MCF 10A (cell line): Measurements from ENCODE around the gene KLF4. TPM values are rescaled to one million over a fixed set of nuclear protein-coding genes. Genes with fewer than 3 reads are reported as not detected.
"Not testable (repeated sequence)": the region's sequence is repeated elsewhere in the genome, so short reads cannot be mapped to it uniquely, and the experiment has no call there.

Experiments
- BruUV-seq: library from RNA; stranded (reverse); fragments of 400-500 nt; replicated peaks from 2 replicates; lab custom pipeline; 2021; lab: Mats Ljungman, UMichigan
- CTCF ChIA-PET: fragments of 300-600 bp; sonication (Branson Sonifier 250); formaldehyde crosslinking; extraction: SDS; loops from one replicate; lab custom pipeline; 2021; ENCODE audit warnings: antibody characterized with exemption, inconsistent platforms; lab: Yijun Ruan, JAX
- POLR2A ChIA-PET: fragments of 300-600, 350-650 bp; sonication (Branson Sonifier 250); formaldehyde crosslinking; extraction: SDS; loops from one replicate; lab custom pipeline; 2020; ENCODE audit warnings: antibody characterized with exemption, inconsistent platforms; lab: Yijun Ruan, JAX
- DNase-seq: peaks from one replicate; pipeline ENCODE4 v3.0.0-alpha.2; 2018; ENCODE audit not compliant: unreplicated experiment
- H3K27ac Mint-ChIP-seq: one replicate; pipeline ENCODE4 v1.8.0; 2022; ENCODE audit warnings: mild to moderate bottlenecking, low read depth, mixed read lengths; ENCODE audit not compliant: unreplicated experiment
- H3K27me3 Mint-ChIP-seq: one replicate; pipeline ENCODE4 v1.8.0; 2022; ENCODE audit warnings: mixed read lengths; ENCODE audit not compliant: insufficient read depth, unreplicated experiment
- H3K36me3 Mint-ChIP-seq: one replicate; pipeline ENCODE4 v1.8.0; 2022; ENCODE audit warnings: mild to moderate bottlenecking, moderate library complexity, mixed read lengths; ENCODE audit not compliant: insufficient read depth, unreplicated experiment
- H3K4me1 Mint-ChIP-seq: one replicate; pipeline ENCODE4 v1.8.0; 2022; ENCODE audit warnings: mixed read lengths; ENCODE audit not compliant: insufficient read depth, unreplicated experiment
- H3K4me3 Mint-ChIP-seq: one replicate; pipeline ENCODE4 v1.8.0; 2022; ENCODE audit warnings: mild to moderate bottlenecking, moderate library complexity, mixed read lengths; ENCODE audit not compliant: unreplicated experiment
- H3K9me3 Mint-ChIP-seq: one replicate; pipeline ENCODE4 v1.8.0; 2022; ENCODE audit warnings: mixed read lengths; ENCODE audit not compliant: unreplicated experiment
- intact Hi-C: fragments of 100-400 bp; cut with micrococcal nuclease; formaldehyde crosslinking; loops from 2 replicates; pipeline ENCODE4 v1.14.1; 2022
- total RNA-seq: library from RNA; stranded (reverse); gene quantifications from 2 replicates; pipeline ENCODE4 v1.2.3, GENCODE V29; 2022
- TF ChIP-seq, protein P1 (sequence below): fragments of 200-600 bp; IDR thresholded peaks from one replicate; pipeline ENCODE4 v1.8.0; 2022; ENCODE audit warnings: antibody characterized with exemption, mild to moderate bottlenecking; ENCODE audit not compliant: unreplicated experiment

The KLF4 gene
- total RNA-seq, 1 experiment from 2014 or later: 96.0 TPM

GRCh38 chr9:107502464-107502863 lies 12.9 kb upstream of the KLF4 start:
- TF ChIP-seq, protein P1, sequence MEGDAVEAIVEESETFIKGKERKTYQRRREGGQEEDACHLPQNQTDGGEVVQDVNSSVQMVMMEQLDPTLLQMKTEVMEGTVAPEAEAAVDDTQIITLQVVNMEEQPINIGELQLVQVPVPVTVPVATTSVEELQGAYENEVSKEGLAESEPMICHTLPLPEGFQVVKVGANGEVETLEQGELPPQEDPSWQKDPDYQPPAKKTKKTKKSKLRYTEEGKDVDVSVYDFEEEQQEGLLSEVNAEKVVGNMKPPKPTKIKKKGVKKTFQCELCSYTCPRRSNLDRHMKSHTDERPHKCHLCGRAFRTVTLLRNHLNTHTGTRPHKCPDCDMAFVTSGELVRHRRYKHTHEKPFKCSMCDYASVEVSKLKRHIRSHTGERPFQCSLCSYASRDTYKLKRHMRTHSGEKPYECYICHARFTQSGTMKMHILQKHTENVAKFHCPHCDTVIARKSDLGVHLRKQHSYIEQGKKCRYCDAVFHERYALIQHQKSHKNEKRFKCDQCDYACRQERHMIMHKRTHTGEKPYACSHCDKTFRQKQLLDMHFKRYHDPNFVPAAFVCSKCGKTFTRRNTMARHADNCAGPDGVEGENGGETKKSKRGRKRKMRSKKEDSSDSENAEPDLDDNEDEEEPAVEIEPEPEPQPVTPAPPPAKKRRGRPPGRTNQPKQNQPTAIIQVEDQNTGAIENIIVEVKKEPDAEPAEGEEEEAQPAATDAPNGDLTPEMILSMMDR: no peak
- Mint-ChIP-seq H3K4me3 (no peak overlapping the region), H3K27ac (no peak overlapping the region), H3K4me1 (peaks cover 13% of the 10 kb centered on the region), H3K27me3 (no peaks in the 10 kb centered on the region), H3K36me3 (no peaks in the 10 kb centered on the region), H3K9me3 (no peaks in the 10 kb centered on the region)
- ChIA-PET CTCF (no interaction called here), POLR2A (no interaction called here)
- no peak for DNase-seq
- BruUV-seq: no TSS peak
- intact Hi-C loops: no loop called here

DNA sequence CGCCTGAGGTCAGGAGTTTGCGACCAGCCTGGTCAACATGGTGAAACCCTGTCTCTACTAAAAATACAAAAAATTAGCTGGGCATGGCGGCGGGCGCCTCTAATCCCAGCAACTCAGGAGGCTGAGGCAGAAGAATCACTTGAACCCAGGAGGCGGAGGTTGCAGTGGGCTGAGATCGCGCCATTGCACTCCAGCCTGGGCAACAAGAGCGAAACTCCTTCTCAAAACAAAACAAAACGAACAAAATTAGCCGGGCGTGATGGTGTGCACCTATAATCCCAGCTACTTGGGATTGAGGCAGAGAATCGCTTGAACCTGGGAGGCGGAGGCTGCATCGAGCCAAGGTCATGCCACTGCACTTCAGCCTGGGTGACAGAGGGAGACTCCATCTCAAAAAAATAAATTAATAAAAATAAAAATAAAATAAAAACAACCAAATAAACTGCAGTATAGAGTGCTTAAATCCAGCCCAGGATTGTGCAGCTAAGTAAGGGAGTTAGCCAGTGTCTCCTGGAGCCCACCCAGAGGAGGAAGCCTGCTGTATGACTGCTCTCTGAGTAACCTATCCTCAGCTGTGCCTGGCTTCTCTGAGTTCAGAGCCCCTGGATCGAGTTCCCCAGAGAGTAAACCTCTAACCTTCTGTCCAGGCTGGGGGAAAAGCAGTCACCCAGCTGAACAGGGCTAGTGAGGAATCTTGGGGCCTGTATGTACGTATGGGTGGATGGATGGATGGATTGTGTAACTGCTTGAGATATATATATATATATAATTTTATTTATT lies 11.0 kb upstream of the KLF4 start:
- ChIA-PET CTCF (interaction anchor here (0.6 to 1.0 kb wide), 4 partner anchors 328 to 1262 kb away, joined by 3 to 4 read pairs (median 3); no protein-coding TSS in a partner anchor), POLR2A (interaction anchor here (0.8 to 1.1 kb wide), 2 partner anchors 11 to 232 kb away, joined by 3 to 4 read pairs; partner anchors contain the start of gene KLF4)
- H3K36me3 Mint-ChIP-seq, intact Hi-C loops, H3K4me3 Mint-ChIP-seq, H3K27me3 Mint-ChIP-seq, DNase-seq, H3K9me3 Mint-ChIP-seq, H3K27ac Mint-ChIP-seq, BruUV-seq: not testable (repeated sequence)
- H3K4me1 Mint-ChIP-seq: peaks cover 13% of the 10 kb centered on the region

GRCh38 chr9:107496976-107497375 lies 7.4 kb upstream of the KLF4 start:
- H3K4me3 Mint-ChIP-seq: no peak overlapping the region
- H3K27me3 Mint-ChIP-seq: no peaks in the 10 kb centered on the region
- TF ChIP-seq, protein P1: no peak
- no peak overlapping the region for H3K27ac Mint-ChIP-seq
- H3K36me3 Mint-ChIP-seq: no peaks in the 10 kb centered on the region
- no peaks in the 10 kb centered on the region for H3K9me3 Mint-ChIP-seq
- no peaks in the 10 kb centered on the region for H3K4me1 Mint-ChIP-seq
- DNase-seq: no peak
- POLR2A ChIA-PET: interaction anchor here (0.6 kb wide), 1 partner anchor 521 kb away, joined by 4 read pairs; no protein-coding TSS in a partner anchor
- BruUV-seq: no TSS peak
- CTCF ChIA-PET: interaction anchor here (0.5 to 0.7 kb wide), 3 partner anchors 36 to 1594 kb away, joined by 3 read pairs; no protein-coding TSS in a partner anchor
- intact Hi-C loops: no loop called here

GRCh38 chr9:107492381-107492970 lies 2.9 kb upstream of the KLF4 start:
- no TSS peak for BruUV-seq
- intact Hi-C loops: no loop called here
- Mint-ChIP-seq H3K36me3 (peaks cover 16% of the 10 kb centered on the region), H3K27me3 (no peaks in the 10 kb centered on the region), H3K9me3 (no peaks in the 10 kb centered on the region), H3K27ac (no peak overlapping the region), H3K4me3 (no peak overlapping the region), H3K4me1 (peaks cover 6% of the 10 kb centered on the region)
- no peak for DNase-seq
- ChIA-PET POLR2A (interaction anchor here (0.6 to 0.9 kb wide), 2 partner anchors 227 to 259 kb away, joined by 3 to 4 read pairs; no protein-coding TSS in a partner anchor), CTCF (interaction anchor here (0.7 to 1.3 kb wide), 4 partner anchors 13 to 561 kb away, joined by 3 to 6 read pairs (median 3); no protein-coding TSS in a partner anchor)
- TF ChIP-seq, protein P1: no peak
